ENCODE measurements around the gene DCAF7. TPM values are rescaled to one million over a fixed set of nuclear protein-coding genes. Genes with fewer than 3 reads are reported as not detected.

The DCAF7 gene, protein sequence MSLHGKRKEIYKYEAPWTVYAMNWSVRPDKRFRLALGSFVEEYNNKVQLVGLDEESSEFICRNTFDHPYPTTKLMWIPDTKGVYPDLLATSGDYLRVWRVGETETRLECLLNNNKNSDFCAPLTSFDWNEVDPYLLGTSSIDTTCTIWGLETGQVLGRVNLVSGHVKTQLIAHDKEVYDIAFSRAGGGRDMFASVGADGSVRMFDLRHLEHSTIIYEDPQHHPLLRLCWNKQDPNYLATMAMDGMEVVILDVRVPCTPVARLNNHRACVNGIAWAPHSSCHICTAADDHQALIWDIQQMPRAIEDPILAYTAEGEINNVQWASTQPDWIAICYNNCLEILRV
- 10 to 100 TPM; 92.1 to 95.1 TPM for total RNA-seq

- H3K4me1 Mint-ChIP-seq, result peaks cover 37% of the 10 kb centered on the region
- no peaks in the 10 kb centered on the region for H3K27me3 Mint-ChIP-seq
- H3K27ac Mint-ChIP-seq, result peak within 1 kb of the TSS; percentile 98
- DNase-seq, result peak; percentile 100
- H3K9me3 Mint-ChIP-seq, result no peaks in the 10 kb centered on the region
- peak within 1 kb of the TSS; percentile 96 for H3K4me3 Mint-ChIP-seq
- peaks cover 12% of the 10 kb centered on the region for H3K36me3 Mint-ChIP-seq
Measured at GRCh38 chr17:63549946-63550816, at the start of gene DCAF7. DCAF7 (plus strand) TSS chr17:63550477; CDS start chr17:63550678, 201 bp downstream.

DNA sequence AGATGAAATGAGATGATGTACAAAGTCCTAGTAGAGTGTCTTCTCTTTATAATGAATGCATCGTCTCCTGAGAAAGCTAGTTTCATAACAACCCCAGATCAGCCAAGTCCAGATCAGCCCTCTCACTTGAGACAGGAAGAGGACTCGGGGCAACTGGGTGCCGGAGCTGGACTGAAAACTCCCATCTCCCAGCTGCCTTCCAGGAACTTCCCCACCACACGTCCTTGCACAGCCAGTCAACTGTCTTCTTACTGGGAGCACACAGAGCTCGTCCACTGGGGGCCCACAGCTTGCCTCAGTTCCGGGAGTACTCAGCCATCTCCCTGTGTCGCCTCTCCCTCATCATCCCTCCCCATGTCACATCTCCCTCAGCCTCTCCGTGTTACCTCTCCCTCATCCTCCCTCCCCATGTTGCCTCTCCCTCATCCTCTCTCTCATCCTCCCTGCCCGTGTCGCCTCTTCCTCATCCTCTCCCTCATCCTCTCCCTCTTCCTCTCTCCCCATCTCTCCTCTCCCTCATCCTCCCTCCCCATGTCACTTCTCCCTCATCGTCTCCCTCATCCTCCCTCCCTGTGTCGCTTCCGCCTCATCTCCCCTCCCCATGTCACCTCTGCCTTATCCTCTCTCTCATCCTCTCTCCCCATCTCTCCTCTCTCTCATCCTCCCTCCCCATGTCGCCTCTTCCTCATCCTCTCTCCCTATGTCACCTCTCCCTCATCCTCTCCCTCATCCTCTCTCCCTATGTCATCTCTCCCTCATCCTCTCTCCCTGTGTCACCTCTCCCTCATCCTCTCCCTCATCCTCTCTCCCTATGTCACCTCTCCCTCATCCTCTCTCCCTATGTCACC, 49.5 kb upstream of the DCAF7 start:
- H3K27ac Mint-ChIP-seq, result no peak overlapping the region
- H3K27me3 Mint-ChIP-seq, result peaks cover 15% of the 10 kb centered on the region
- H3K9me3 Mint-ChIP-seq, result peaks cover 3% of the 10 kb centered on the region

DNA sequence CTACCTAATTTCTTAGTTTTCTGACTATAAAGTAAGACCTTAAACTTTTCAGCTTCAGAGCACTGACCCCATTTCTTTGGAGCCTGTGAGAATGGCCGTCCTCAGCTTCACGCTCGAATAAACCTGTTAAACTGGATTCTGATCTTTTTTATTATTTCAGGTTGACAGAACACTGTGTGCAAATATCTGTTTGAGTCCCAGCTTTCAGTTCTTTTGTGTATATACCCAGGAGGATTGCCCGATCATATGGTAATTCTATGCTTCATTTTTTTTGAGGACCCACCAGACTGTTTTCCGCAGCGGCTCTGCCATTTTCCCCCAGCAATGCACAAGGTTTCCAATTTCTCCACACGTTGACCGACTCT, 47.0 kb upstream of the DCAF7 start:
- DNase-seq, result no peak
- no peaks in the 10 kb centered on the region for H3K4me1 Mint-ChIP-seq
- H3K27me3 Mint-ChIP-seq, result peaks cover 24% of the 10 kb centered on the region
- no peak overlapping the region for H3K4me3 Mint-ChIP-seq
- H3K36me3 Mint-ChIP-seq, result no peaks in the 10 kb centered on the region
- peaks cover 3% of the 10 kb centered on the region for H3K9me3 Mint-ChIP-seq
- no peak overlapping the region for H3K27ac Mint-ChIP-seq

More for the DNA sequence above, 49.5 kb upstream of the DCAF7 start:
- no peak for DNase-seq
- Mint-ChIP-seq H3K4me1 (no peaks in the 10 kb centered on the region), H3K36me3 (no peaks in the 10 kb centered on the region), H3K4me3 (no peak overlapping the region)

- Mint-ChIP-seq H3K36me3 (no peaks in the 10 kb centered on the region), H3K27me3 (peaks cover 24% of the 10 kb centered on the region), H3K4me1 (no peaks in the 10 kb centered on the region), H3K9me3 (peaks cover 3% of the 10 kb centered on the region), H3K4me3 (no peak overlapping the region), H3K27ac (no peak overlapping the region)
- no peak for DNase-seq
Measured at GRCh38 chr17:63504261-63504660, 46.0 kb upstream of the DCAF7 start.

DNA sequence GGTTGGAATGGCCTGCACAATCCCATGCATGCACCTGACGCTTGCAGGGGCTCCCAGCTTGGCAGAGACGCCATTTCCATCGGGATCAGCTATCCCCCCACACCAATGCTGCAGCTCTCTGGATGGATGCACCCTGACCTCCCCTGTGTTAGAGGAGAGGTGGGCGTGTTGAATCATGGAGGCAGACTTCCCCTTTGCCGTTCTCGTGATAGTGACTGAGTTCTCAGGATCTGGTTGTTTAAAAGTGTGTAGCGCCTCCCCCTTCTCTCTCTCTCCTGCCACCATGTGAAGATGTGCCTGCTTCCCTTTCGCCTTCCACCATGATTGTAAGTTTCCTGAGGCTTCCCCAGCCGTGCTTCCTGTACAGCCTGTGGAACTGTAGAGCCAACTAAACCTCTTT, 44.9 kb upstream of the DCAF7 start:
- peaks cover 24% of the 10 kb centered on the region for H3K27me3 Mint-ChIP-seq
- H3K36me3 Mint-ChIP-seq, result no peaks in the 10 kb centered on the region
- no peak for DNase-seq
- peaks cover 3% of the 10 kb centered on the region for H3K9me3 Mint-ChIP-seq
- H3K4me1 Mint-ChIP-seq, result no peaks in the 10 kb centered on the region
- H3K27ac Mint-ChIP-seq, result no peak overlapping the region
- H3K4me3 Mint-ChIP-seq, result no peak overlapping the region

- Mint-ChIP-seq H3K27ac (no peak overlapping the region), H3K4me3 (no peak overlapping the region), H3K36me3 (no peaks in the 10 kb centered on the region), H3K27me3 (peaks cover 16% of the 10 kb centered on the region), H3K4me1 (no peaks in the 10 kb centered on the region), H3K9me3 (peaks cover 3% of the 10 kb centered on the region)
- no peak for DNase-seq
Measured at GRCh38 chr17:63506627-63507026, 43.6 kb upstream of the DCAF7 start.

DNA sequence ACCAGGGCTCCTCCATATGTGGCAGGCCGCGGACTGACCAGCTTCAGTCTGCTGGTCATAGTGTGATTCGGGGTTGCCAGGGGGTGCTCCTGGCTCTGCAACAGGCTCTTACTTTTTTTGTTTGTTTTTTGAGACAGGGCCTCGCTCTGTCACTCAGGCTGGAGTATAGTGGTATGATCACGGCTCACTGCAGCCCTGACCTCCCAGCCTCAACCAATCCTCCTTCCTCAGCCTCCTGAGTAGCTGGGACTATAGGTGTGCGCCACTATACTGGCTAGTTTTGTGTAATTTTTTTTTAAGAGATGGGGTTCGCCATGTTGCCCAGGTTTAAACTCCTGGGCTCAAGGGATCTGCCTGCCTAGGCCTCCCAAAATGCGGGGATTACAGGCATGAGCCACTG, 38.9 kb upstream of the DCAF7 start:
- no peaks in the 10 kb centered on the region for H3K9me3 Mint-ChIP-seq

GRCh38 chr17:63512388-63512787, 37.9 kb upstream of the DCAF7 start:
- Mint-ChIP-seq H3K27me3 (peaks cover 19% of the 10 kb centered on the region), H3K9me3 (no peaks in the 10 kb centered on the region), H3K4me1 (peaks cover 8% of the 10 kb centered on the region), H3K4me3 (no peak overlapping the region), H3K27ac (no peak overlapping the region), H3K36me3 (no peaks in the 10 kb centered on the region)
- no peak for DNase-seq

More for the DNA sequence above, 38.9 kb upstream of the DCAF7 start:
- H3K4me3 Mint-ChIP-seq, result no peak overlapping the region
- H3K27me3 Mint-ChIP-seq, result peaks cover 23% of the 10 kb centered on the region
- no peak for DNase-seq
- H3K4me1 Mint-ChIP-seq, result no peaks in the 10 kb centered on the region
- no peak overlapping the region for H3K27ac Mint-ChIP-seq
- H3K36me3 Mint-ChIP-seq, result no peaks in the 10 kb centered on the region

- no peaks in the 10 kb centered on the region for H3K36me3 Mint-ChIP-seq
- no peak for DNase-seq
- H3K27me3 Mint-ChIP-seq, result peaks cover 20% of the 10 kb centered on the region
- H3K27ac Mint-ChIP-seq, result no peak overlapping the region
- no peak overlapping the region for H3K4me3 Mint-ChIP-seq
- no peaks in the 10 kb centered on the region for H3K9me3 Mint-ChIP-seq
- peaks cover 8% of the 10 kb centered on the region for H3K4me1 Mint-ChIP-seq
Measured at GRCh38 chr17:63512896-63513644, 37.2 kb upstream of the DCAF7 start.

DNA sequence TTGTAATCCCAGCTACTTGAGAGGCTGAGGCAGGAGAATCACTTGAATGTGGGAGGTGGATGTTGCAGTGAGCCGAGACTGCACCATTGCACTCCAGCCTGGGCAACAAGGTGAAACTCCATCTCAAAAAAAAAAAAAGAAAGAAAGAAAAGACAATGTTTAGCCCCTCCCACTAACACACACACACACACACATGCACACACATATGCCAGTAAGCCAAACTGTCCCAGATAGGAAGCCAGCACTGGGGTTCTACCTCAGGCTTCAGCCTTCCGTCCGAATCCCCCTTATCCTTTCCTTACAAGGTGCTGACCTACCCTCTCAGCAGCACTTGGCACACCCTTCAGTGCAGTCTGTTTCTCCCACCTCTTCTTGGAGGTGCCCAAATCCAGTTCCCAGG, 35.8 kb upstream of the DCAF7 start:
- DNase-seq, result no peak
- Mint-ChIP-seq H3K4me3 (no peak overlapping the region), H3K4me1 (peaks cover 8% of the 10 kb centered on the region), H3K27ac (no peak overlapping the region), H3K36me3 (no peaks in the 10 kb centered on the region), H3K27me3 (peaks cover 20% of the 10 kb centered on the region), H3K9me3 (no peaks in the 10 kb centered on the region)

- H3K4me3 Mint-ChIP-seq, result no peak overlapping the region
Measured at GRCh38 chr17:63514974-63515373, 35.3 kb upstream of the DCAF7 start.

GRCh38 chr17:63515426-63515825, 34.9 kb upstream of the DCAF7 start:
- Mint-ChIP-seq H3K9me3 (no peaks in the 10 kb centered on the region), H3K4me3 (no peak overlapping the region), H3K27me3 (peaks cover 20% of the 10 kb centered on the region), H3K4me1 (peaks cover 8% of the 10 kb centered on the region), H3K36me3 (no peaks in the 10 kb centered on the region), H3K27ac (no peak overlapping the region)
- DNase-seq, result no peak

More at GRCh38 chr17:63514974-63515373, 35.3 kb upstream of the DCAF7 start:
- no peak for DNase-seq
- Mint-ChIP-seq H3K9me3 (no peaks in the 10 kb centered on the region), H3K27ac (no peak overlapping the region), H3K4me1 (peaks cover 8% of the 10 kb centered on the region), H3K27me3 (peaks cover 20% of the 10 kb centered on the region), H3K36me3 (no peaks in the 10 kb centered on the region)

GRCh38 chr17:63516910-63517824, 33.1 kb upstream of the DCAF7 start:
- Mint-ChIP-seq H3K27me3 (peaks cover 27% of the 10 kb centered on the region), H3K36me3 (no peaks in the 10 kb centered on the region), H3K4me3 (no peak overlapping the region), H3K9me3 (no peaks in the 10 kb centered on the region), H3K27ac (no peak overlapping the region), H3K4me1 (peaks cover 8% of the 10 kb centered on the region)
- DNase-seq, result peak; percentile 41

Data from activated naive CD8-positive, alpha-beta T cell treated with anti-CD3 and anti-CD28 coated beads for 36 hours (primary cell).